NOMO-1 (cell line): Measurements from ENCODE around the gene SEC11A.
"Not testable (repeated sequence)": the region's sequence is repeated elsewhere in the genome, so short reads cannot be mapped to it uniquely, and the experiment has no call there.

ENCODE experiments used
- DNase-seq, 2 experiments: peaks; one replicate each; lab custom pipeline; 2025; ENCODE audit not compliant: unreplicated experiment in 2 of 2; lab: John Stamatoyannopoulos, UW

The SEC11A gene

GRCh38 chr15:84716036-84716732 lies at the start of gene SEC11A:
Gene SEC11A (minus strand): TSS chr15:84716139. CDS start chr15:84716075, 64 bp downstream.
- peak; percentile 94 to 95 for DNase-seq

- DNase-seq = no peak
These were observed 49.7 kb upstream of the SEC11A start for GRCh38 chr15:84765675-84766074.

DNA sequence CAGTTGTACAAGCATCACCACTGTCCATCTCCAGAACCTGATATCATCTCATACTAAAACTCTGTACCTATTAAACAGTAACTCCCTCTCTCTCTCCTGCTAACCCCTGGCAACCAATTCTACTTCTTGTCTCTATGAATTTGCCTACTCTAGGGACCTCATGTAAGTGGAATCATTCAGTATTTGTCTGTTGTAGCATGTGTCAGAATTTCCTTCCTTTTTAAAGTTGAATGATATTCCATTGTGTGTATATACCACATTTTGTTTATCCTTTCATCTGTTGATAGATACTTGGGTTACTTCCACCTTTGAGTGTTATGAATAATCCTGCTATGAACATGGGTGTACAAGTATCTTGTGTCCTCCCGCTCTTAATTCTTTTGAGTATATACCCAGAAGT lies 49.0 kb upstream of the SEC11A start:
- no peak for DNase-seq

GRCh38 chr15:84764585-84764984 lies 48.6 kb upstream of the SEC11A start:
- DNase-seq = no peak

DNA sequence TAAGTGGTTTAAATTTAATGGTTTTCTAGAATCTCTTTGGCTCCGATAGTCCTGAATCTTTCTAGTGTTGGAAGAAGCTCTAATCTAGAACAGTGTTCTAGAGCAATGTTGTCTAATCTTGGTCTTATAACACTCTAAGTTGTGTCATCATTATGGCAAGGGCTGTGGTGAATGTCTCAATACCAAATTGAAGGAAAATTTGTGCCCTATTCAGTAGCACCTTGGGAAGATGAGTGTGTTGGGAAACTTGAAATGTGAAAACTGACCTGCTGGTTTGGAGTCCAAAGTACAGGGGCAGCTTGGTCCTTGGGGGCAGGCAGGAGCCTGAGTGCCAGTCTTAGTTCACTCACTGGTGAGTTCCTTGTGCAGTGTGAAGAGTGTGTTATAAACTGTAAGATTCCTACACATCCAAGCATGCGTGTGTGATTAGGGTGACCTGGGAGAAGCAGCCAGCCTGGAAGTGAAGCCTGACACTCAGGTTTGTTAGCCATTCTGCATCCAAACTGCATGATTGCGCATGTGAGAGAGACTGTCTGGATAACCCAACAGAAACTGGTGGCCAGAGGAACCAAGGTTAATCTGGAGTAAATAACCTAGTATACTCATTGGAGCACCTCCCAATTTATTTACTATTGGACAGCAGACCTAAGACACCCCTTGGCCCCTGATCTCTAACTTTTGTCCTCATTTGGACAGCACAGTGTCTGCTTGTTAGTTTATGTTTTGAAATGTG lies 47.1 kb upstream of the SEC11A start:
- DNase-seq = no peak

DNA sequence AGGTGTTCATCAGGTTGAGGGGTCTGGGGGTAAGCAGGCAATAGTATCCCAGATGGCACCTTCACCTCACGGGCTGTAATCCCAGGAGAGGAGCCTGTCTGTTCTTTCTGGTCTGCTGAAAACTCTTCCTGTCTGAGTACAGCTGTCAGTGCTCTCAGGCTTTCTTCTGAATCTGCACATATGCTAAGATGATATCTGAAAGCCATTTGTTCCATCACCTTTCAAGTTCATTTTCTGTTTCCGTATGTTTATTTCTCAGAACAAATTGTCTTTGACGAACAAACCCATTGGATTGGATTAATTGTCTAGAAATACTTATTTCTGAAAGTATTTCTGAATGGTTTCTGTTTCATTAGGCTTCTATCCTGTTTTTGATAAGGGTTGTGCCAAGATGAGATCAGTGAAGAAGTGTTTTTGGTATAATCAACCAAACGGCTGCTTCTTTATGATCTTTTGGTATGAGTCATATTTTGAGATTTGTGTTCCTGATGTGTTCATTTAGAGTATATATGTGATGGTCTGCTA lies 45.7 kb upstream of the SEC11A start:
- DNase-seq = no peak

- no peak for DNase-seq
These were observed 44.3 kb upstream of the SEC11A start for GRCh38 chr15:84760219-84760618.

DNA sequence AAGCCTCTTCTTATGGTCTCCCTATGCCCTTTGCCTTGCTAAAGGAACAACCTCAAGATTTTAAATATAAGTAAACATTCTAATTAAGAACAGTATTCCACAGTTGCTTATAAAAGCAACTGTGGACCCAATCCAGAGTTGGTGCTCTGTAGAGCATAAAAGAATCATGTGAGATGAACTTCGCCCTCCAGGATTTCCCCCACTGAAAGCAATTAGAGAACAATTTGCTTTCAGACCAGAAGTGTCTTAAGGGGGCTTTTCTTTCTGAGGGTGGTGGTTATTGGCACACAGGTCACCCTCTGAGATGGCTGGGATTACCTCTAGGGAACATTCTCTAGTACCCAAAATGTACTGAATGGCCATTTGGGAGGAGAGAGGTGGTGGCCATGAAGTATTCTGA lies 43.1 kb upstream of the SEC11A start:
- no peak for DNase-seq

GRCh38 chr15:84755736-84756527 lies 40.0 kb upstream of the SEC11A start:
- DNase-seq = no peak

GRCh38 chr15:84754889-84755288 lies 39.0 kb upstream of the SEC11A start:
- not testable (repeated sequence) for DNase-seq

- DNase-seq = no peak
These were observed 36.8 kb upstream of the SEC11A start for GRCh38 chr15:84752700-84753099.

DNA sequence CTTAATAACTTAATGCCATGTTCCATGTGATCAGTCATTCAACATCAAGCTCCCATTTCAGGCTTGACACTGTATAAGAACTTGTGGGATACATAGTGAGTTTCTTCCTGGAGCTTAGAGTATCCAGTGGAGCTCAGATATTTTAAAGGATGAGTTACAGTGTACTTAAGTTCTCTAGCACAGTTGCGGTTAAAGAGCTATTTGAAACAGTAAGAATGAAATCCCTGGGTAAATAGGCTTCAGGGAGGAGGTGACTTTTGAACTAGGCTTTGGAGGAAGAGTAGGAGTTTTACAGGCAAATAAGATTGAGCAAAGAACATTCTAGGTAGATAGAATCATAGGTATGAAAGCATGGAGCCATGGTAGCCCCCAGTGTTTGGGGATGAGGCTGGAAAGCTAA lies 36.3 kb upstream of the SEC11A start:
- DNase-seq = no peak

DNA sequence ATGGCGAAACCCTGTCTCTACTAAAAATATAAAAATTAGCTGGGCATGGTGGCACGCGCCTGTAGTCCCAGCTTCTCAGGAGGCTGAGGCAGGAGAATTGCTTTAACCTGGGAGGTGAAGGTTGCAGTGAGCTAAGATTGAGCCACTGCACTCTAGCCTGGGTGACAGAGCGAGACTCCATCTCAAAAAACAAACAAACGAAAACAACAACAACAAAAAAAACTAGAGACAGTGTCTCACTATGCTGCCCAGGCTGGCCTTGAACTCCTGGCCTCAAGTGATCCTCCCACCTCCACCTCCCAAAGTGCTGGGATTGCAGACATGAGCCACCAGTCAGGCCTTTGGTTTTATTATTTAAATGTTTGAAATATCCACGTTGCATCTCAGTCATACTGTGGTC lies 35.8 kb upstream of the SEC11A start:
- not testable (repeated sequence) for DNase-seq

GRCh38 chr15:84750583-84751092 lies 34.7 kb upstream of the SEC11A start:
- DNase-seq = peak; percentile 77 to 87

DNA sequence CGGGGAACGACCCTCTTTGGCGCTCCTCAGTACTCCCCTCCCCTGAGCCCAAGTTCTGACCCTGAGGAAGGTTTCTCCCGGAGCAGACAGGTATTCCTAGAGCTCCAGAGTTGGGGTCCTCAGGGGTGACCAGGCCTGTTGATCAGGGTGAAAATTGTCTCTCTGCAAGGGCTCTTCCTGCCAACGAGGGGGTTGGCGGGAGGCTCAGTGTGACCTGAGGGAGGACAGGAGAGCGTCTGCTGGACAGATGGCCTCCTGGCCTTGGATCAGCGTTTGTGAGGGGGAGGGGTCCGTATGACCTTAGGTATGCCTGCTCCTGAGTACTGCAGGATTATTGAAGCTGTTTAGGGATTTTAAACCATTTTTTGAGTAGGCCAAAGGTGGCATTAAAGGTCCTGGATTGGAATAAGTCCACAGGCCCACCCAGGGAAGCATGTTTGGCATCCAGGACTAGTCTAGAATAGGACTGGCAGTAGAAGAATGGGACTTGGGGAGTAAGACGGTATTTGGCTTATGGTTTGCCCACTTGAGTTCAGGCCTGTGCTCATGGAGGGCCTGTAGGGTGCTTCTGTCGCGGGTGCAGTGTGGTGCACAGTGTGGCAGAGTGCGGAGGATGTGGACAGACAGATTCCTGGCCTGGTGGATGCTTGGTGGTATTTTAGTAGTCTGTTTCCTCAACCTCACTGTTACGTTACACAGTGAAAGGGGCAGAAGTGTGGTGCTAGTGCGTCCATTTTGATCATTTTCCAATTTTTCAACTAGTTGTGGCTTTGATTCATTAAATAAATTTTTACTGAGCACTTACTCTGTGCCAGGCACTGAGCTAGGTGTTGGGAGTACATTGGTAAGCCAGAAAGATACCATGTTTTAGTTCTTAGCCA lies 33.4 kb upstream of the SEC11A start:
- DNase-seq = peak; percentile 35 to 62

DNA sequence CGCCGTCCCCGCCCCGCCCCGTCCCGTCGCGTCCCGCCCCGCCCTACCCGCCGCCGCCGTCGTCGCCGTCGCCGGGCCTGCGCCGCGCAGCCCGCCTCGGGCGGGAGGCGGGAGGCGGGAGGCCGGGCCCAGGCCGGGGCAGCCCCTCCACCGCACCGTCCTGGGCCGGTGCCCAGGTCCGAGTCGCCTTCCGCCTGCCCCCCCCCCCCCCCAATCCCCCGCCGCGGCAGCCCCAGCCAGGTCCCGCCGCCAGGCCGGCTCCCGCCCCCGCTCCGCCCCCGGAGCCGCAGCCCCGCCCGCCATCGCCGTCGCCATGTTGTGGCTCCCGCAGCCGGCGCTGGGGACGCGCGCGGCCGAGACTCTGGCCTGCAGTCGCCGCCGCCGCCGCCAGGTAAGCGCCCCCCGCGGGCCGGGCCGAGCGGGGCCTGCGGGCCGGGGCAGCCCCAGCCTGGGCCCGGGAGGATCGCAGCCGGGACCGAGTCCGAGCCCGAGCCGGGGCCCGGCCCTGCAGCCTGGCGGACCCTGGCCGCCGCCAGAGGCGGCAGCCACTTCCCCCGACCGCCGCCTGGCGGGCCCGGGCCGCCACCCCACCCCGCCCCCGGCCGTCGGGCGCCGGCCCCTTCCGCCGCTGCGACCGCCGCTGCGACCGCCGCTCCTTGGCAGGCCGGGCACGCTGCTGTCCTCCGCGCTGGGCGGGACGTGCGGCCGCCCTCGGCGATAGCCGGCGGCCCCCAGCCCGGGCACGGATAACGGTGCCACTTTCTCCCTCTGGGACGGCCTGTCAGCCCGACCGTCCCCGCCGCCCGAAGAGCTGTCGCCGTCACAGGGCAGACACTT lies 32.6 kb upstream of the SEC11A start, which contains the start of gene ZNF592:
Gene ZNF592 (plus strand): TSS at position 319 of the 837 bp plus-strand sequence. CDS start 34,084 bp downstream, outside the sequence.
- DNase-seq = peak; percentile 61 to 72

GRCh38 chr15:84747416-84748273 lies 31.7 kb upstream of the SEC11A start:
- peak; percentile 76 to 84 for DNase-seq

DNA sequence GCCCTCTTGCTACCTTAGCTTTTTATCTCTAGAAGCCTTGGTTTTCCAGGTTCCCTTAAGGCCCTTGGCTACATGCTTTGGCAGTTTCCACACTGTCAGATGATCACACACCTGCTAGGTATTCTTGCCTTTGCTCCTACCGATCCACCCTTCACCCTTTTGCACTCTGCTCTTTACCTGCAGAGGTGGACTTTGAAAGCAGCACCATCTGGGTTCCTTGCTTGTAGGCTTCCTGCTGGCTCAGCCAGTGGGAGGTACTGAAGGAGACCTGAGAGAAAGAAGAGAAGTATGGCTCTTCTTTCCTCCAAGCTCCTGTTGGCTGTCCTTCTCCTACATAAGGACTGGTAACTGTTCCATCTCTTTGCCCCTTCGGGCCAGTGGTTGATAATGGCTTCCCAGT lies 25.2 kb upstream of the SEC11A start:
- DNase-seq = no peak
